HG02885 (cell line): ENCODE measurements around the gene DNM3.

Experiments
- ATAC-seq: cut with Tn5 transposase; IDR thresholded peaks from one replicate; pipeline ENCODE4 v1.9.1; 2021; ENCODE audit warnings: mild to moderate bottlenecking; ENCODE audit not compliant: unreplicated experiment, poor library complexity

DNM3 gene

GRCh38 chr1:172203135-172203823, 362.0 kb downstream of the DNM3 start:
- no peak for ATAC-seq

GRCh38 chr1:172203902-172204301, 362.6 kb downstream of the DNM3 start:
- no peak for ATAC-seq

DNA sequence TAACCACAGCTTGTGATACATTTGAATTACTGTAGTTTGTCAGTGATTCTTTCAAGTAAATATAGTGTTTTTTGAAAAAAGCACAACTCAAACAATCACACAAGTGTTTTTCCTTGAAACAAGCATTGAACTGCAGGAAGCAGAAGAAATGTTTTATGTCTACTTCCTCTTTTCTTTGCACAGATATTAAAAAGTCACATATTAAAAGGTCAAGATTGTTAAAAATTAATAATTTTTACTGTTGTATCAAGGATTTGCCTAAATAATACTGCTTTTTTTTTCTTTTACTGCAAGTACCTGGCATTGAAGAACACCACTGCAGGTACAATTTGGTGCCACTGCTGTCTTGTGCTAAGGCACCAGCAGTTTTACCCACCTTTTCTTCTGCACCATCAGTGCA, 365.0 kb downstream of the DNM3 start:
- no peak for ATAC-seq

DNA sequence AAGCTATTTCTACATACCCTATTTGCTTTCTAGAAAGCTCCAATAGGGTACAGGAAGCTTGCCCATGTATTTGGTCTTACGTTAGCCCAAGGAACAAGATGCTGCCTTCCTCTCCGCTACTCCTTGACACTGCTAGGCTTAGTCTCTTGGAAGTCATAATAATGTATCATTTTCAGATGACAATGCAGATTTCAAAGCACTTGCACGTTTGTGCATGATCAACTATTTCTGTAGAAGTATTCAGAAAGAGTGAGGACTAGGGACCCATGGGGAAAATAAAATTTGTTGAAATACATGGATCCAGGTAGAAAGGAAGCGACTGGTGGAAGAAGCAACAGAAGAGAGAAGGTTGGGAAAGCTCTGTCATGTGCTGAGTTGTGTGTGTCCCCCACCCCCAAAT, 367.3 kb downstream of the DNM3 start:
- ATAC-seq = no peak

GRCh38 chr1:172211221-172211620, 369.9 kb downstream of the DNM3 start:
- no peak for ATAC-seq

DNA sequence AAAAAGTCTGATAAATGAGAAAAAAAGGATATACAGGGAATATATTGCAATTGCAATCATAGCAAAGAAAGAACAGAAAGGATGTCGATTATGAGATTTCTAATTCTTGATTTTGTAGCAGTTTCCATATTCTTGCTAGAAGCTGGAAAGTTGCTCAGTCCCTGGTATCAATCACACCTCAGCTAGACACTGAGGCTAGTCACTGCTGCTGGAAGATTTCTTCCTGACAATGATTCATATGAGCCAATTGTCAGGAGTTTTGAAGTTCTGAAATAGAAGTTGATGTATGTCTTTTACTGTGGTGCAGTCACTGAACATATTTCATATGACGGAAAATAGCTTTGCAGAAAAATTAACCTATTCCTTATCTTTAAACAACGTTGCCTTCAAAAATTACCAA, 370.8 kb downstream of the DNM3 start:
- no peak for ATAC-seq

GRCh38 chr1:172215006-172215405, 373.7 kb downstream of the DNM3 start:
- ATAC-seq = no peak

- no peak for ATAC-seq
Measured at GRCh38 chr1:172219966-172220365, 378.7 kb downstream of the DNM3 start.

DNA sequence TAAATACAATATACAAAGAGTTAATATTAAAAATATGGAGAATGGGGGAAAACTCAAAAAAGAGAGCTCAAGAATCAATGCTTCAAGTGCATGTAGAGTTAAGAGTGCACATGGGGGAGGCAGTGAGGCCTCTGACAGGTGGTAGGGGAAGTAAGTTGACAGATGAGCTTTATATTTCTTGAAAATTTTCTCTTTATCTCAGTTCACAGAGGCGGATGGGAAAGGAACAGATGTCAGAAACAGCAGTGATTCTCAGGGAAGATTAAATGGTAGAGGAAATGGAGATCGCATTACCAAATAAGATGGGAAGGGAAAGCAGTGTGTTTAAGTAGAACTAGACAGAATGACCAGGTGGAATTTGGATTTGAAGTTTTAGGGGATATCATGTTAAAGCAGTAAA, 379.1 kb downstream of the DNM3 start:
- no peak for ATAC-seq

DNA sequence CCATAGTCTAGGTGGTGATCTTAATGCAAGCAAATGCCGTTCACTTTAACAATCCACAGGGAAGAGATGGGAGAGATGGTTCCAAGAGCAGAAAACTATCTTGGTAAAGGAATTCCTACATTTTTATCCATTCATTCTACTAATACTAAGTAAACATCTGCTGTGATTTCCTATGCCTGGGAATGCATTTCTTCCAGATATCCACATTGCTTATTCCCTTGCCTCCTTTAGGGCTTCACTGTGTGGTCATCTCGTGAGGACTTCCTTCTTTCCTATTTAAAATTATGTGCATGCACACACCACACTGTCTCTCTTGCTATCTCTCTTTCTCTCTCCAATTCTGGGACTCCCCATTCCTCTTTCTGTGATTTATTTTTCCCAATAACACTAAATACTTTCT, 380.1 kb downstream of the DNM3 start:
- ATAC-seq = no peak

DNA sequence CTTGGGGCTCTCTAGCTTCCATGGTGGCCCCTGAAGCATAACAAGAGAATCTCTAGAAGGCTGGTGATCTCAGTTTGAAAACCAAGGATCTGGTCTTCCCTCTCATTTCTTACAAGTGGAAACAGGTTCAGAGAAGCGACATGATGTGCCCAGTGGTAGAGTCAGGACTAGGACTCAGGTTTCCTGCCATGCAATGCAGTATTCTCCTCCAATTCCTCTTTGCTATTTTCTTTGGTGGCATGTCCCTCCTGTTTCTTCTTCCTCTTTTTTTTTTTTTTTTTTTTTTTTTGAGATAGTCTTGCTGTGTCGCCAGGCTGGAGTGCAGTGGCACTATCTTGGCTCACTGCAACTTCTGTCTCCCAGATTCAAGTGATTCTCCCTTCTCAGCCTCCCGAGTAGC, 383.6 kb downstream of the DNM3 start:
- ATAC-seq = no peak

DNA sequence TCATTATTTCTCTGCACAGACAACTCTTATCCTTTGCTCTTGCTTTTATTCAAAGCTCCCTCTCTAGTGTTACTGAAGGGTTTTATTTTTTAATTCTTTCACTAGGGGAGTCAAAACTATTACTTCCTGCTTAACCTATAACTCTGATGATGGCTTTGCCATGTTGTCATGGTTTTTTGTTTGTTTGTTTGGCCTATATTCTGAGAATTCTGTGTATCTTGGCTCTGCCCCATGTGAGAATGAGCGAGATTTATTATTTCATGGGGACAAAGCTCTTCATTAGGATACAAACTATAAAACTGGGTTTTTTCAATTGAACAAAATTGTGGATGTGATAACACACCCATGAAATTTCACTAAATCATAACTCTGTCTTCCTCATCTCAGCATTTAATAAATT, 388.6 kb downstream of the DNM3 start:
- ATAC-seq = no peak

GRCh38 chr1:172230526-172230925, 389.2 kb downstream of the DNM3 start:
- ATAC-seq = no peak

DNA sequence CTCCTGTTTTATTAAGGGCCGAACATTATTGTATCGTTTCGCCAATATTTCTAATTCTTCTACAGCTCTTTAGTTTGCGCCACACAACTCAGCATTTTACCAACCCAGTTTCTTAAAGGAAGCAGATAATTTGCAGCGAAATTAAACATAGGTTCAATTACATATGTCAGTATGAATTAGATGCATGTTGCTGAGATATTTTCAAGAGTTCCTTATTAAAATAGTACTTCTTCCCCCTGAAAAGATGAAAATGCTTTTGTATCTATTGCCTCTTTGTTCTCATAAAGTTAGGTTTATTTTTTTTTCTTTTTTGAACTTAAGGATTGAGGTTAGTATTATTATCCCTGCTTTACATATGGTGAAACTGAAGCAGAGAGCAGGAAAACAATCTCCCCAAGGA, 395.7 kb downstream of the DNM3 start:
- ATAC-seq = no peak

DNA sequence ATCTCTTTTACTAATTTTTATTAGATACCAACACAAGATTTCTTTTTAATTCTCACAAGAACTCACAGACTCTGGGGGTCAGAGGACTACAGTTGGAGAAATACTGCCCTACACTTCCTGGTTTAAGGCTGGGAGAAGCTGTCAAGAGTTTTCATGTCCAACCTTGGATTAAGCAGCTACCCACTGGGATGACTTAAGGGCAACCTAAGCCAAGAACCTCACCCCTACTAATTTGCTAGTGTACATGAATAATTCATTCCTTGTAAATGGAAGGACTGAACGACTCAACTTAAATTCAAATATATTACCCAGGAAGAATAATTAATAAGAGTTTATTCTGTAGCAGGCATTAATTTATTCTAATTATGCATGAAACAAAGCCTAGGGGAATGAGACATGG, 396.9 kb downstream of the DNM3 start:
- no peak for ATAC-seq

- ATAC-seq = no peak
Measured at GRCh38 chr1:172238965-172239364, 397.7 kb downstream of the DNM3 start.

- ATAC-seq = no peak
Measured at GRCh38 chr1:172239901-172240300, 398.6 kb downstream of the DNM3 start.

DNA sequence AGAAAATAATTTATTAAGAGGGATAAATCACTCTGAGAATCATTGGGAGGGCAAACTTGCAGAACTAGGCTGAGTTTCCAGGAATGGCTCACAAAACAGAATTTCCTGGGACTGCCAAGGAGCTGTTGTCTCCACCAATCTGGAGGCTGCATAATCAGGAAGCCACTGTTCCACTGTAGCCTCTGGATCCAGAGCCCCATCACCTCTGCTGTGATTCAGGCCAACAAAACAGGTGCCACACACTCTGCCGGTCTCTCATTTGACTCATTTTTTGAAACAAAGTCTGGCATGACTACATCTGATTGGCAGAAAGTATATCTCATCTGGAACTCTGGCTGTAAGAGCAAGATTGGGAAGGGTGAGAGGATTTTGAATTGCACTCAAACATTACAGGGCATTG, 400.2 kb downstream of the DNM3 start:
- no peak for ATAC-seq

DNA sequence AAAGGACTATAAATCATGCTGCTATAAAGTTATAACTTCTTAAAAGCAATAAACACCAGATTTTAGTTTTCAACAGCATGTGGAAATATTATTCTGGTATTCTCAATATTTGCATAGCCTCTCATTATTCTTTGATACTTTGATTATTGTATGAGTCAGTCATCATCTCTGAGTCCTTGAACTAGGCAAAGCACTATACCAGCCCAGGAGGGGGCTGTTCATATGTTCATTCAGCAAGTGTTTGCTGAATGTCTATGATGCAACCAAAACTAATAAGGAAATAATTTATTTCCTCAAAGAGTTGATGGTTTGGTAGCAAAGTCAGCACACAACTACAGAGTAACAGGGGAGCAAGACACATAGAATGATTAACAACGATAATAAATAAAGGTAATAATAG, 403.6 kb downstream of the DNM3 start:
- no peak for ATAC-seq

- ATAC-seq = no peak
Measured at GRCh38 chr1:172245788-172246187, 404.5 kb downstream of the DNM3 start.

DNA sequence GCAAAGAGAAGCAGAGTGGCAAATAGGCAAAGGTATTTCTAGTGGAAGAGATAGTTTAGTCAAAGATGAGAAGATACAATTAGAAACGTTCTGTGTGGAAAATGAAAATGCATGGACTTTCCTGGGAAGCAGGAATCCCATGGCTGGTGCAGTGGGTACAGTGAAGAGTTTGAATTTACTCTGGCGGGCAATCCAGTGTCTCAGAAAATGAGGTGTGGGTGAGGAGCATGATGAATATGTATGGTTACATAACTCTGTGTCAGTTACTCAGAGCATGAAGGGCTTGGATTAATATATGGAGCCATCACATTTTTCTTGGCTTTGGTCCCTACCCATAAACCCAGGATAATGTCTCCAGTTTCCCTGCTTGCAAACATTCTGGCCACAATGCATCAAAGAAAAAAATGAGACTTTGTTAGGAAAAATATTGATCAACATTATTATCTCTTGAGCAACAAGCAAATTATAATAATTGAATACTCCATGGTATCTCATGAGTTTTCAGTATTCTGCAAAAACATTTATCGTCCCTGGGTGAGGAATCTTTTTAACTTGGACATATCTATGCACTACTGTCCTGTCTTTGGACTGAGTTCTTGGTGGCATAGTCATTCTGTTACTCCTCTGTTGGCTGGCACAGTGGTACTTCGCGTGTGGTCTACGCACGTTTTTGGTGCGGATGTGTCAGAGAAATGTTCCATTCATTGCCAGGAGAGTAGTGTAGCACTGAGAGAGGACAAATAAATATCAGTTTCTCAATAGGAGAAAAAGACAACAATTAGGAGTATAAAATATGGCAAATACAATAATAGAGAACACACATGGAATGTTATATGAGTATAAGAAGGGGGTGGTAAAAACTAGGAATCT, 405.5 kb downstream of the DNM3 start:
- no peak for ATAC-seq

DNA sequence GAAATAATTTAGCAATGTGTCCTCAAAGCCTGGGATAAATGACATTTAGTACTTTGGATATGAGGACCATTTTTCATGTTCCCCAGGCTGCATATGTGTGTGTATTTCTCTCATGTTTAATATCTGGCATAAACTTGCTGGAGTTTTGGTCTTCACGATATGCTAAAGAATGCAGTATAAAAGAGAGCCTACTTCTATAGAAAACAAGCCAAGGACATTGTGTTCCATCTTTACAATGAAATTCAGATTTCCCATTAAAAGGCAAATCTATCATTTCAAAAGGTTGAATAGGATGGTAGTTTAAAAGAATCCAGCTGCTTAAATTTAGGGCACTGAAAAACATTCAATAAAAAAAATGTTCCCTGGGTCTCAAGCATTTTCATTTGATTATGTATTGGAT, 410.2 kb downstream of the DNM3 start:
- no peak for ATAC-seq
